Neural crest cell (in vitro differentiated cells): ENCODE data around the gene TRAM2. TPM values are rescaled to one million over a fixed set of nuclear protein-coding genes. Genes with fewer than 3 reads are reported as not detected.
A peak's percentile ranks its signal among the peaks of the same experiment; 100 is the strongest.

ENCODE experiments used
- DNase-seq: peaks from one replicate; pipeline ENCODE4 v3.0.0; 2021; ENCODE audit warnings: low read depth, mixed read lengths, low spot score
- H3K27ac Mint-ChIP-seq: one replicate; pipeline ENCODE4 v1.8.0; 2021; ENCODE audit warnings: mild to moderate bottlenecking, mixed read lengths; ENCODE audit not compliant: unreplicated experiment
- H3K27me3 Mint-ChIP-seq: 2 replicates; pipeline ENCODE4 v1.8.0; 2021; ENCODE audit warnings: low read depth, mild to moderate bottlenecking, mixed read lengths
- H3K36me3 Mint-ChIP-seq: 2 replicates; pipeline ENCODE4 v1.8.0; 2021; ENCODE audit warnings: low read depth, mild to moderate bottlenecking, mixed read lengths
- H3K4me1 Mint-ChIP-seq: 2 replicates; pipeline ENCODE4 v1.8.0; 2021; ENCODE audit warnings: mixed read lengths
- H3K4me3 Mint-ChIP-seq: one replicate; pipeline ENCODE4 v1.8.0; 2021; ENCODE audit warnings: mild to moderate bottlenecking, mixed read lengths
- H3K9me3 Mint-ChIP-seq: 2 replicates; pipeline ENCODE4 v1.8.0; 2021; ENCODE audit warnings: mixed read lengths
- total RNA-seq: library from RNA; stranded (reverse); gene quantifications from 2 replicates; pipeline ENCODE4 v1.2.1, GENCODE V29; 2021
- TF ChIP-seq, protein P1 (sequence below): fragments of 200-600 bp; sonication (generic); conservative IDR thresholded peaks from 2 replicates; pipeline ENCODE4 v1.5.0; 2021; ENCODE audit warnings: antibody characterized with exemption, mild to moderate bottlenecking

TRAM2 gene
- total RNA-seq, 1 donor from 2014 or later, result 20.2 TPM

DNA sequence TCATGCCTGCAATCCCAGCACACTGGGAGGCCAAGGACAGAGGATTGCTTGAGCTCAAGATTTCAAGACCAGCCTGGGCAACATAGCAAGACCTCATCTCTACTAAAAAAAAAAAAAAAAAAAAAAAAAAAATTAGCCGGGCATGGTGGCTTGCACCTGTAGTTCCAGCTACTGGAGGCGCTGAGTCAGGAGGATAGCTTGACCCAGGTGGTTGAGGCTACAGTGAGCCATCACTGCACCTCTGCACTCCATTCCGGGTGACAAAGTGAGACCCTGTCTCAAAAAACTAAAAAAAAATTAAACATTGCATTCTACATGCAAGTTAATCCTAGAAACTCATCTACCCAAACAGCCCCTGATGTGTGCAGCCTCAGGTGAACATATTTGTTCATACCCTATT, 7.3 kb upstream of the TRAM2 start:
- no peaks in the 10 kb centered on the region for H3K27me3 Mint-ChIP-seq
- DNase-seq, result no peak
- TF ChIP-seq, protein P1, sequence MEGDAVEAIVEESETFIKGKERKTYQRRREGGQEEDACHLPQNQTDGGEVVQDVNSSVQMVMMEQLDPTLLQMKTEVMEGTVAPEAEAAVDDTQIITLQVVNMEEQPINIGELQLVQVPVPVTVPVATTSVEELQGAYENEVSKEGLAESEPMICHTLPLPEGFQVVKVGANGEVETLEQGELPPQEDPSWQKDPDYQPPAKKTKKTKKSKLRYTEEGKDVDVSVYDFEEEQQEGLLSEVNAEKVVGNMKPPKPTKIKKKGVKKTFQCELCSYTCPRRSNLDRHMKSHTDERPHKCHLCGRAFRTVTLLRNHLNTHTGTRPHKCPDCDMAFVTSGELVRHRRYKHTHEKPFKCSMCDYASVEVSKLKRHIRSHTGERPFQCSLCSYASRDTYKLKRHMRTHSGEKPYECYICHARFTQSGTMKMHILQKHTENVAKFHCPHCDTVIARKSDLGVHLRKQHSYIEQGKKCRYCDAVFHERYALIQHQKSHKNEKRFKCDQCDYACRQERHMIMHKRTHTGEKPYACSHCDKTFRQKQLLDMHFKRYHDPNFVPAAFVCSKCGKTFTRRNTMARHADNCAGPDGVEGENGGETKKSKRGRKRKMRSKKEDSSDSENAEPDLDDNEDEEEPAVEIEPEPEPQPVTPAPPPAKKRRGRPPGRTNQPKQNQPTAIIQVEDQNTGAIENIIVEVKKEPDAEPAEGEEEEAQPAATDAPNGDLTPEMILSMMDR, result no peak
- peaks cover 7% of the 10 kb centered on the region for H3K36me3 Mint-ChIP-seq
- H3K9me3 Mint-ChIP-seq, result no peaks in the 10 kb centered on the region
- no peak overlapping the region for H3K4me3 Mint-ChIP-seq
- H3K4me1 Mint-ChIP-seq, result no peaks in the 10 kb centered on the region
- H3K27ac Mint-ChIP-seq, result no peak overlapping the region

DNA sequence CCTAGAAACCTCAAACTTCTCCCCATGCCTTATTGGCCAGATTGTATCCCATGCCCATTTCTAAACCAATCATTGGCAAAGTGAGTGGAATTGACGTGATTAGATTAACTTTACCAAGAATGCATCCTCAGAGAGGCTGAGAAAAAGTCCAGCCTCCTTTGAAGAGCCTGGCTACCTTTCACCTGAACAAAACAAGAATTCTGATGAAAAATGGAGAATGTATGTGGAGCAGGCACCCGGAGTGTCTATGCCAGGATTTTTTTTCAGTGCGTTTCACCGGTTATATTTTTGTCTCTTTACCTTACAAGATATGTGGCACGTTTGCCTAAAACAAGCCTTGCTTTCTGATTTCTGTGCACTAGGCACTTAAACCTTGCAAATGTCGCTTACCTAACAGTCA, 6.1 kb upstream of the TRAM2 start:
- DNase-seq, result no peak
- Mint-ChIP-seq H3K4me1 (peaks cover 2% of the 10 kb centered on the region), H3K27ac (no peak overlapping the region), H3K4me3 (no peak overlapping the region), H3K36me3 (peaks cover 7% of the 10 kb centered on the region), H3K9me3 (no peaks in the 10 kb centered on the region), H3K27me3 (no peaks in the 10 kb centered on the region)
- TF ChIP-seq, protein P1, result no peak

DNA sequence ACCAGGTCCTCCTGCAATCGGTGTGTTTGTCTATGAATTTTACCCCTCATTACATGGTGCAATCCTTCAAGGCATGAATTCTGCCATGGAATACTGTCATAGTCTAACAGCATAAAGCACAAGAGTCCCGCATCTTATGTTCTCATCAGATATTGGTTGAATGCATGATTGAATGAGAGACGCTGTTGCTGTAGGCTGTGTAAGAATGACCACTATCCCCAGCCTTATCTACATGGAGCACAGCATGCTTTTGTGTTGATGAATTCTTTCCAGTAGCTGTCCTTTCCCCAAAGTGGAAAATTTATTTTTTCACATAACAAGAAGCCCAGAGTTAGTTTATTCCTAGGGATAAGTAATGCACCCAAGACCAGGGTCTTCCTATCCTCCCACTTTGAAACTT, 5.6 kb upstream of the TRAM2 start:
- Mint-ChIP-seq H3K27me3 (no peaks in the 10 kb centered on the region), H3K4me3 (no peak overlapping the region), H3K27ac (no peak overlapping the region), H3K9me3 (no peaks in the 10 kb centered on the region), H3K36me3 (peaks cover 7% of the 10 kb centered on the region), H3K4me1 (peaks cover 8% of the 10 kb centered on the region)
- DNase-seq, result no peak
- TF ChIP-seq, protein P1, result no peak

DNA sequence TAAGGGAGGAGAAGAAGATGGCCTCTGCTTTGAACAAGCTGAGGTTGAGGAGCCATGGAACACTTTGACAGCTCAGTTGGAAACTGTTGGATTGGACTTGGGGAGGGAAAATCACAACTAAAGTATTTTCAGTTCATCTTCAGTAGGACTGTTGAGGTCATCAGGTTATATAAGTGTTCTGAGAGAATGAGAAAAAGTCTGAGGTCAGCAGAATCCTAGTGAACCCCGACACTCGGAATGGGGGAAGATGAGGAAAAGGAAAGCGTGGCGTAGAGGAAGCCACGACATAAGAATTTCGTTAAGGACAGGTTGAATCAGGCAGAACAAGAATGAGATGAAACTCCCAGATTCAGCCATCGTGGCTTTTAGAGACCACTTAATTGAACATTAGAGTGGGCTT, 4.0 kb upstream of the TRAM2 start:
- no peak for DNase-seq
- H3K27me3 Mint-ChIP-seq, result no peaks in the 10 kb centered on the region
- TF ChIP-seq, protein P1, result no peak
- H3K9me3 Mint-ChIP-seq, result no peaks in the 10 kb centered on the region
- H3K4me3 Mint-ChIP-seq, result no peak overlapping the region
- peaks cover 15% of the 10 kb centered on the region for H3K4me1 Mint-ChIP-seq
- H3K36me3 Mint-ChIP-seq, result peaks cover 7% of the 10 kb centered on the region
- H3K27ac Mint-ChIP-seq, result no peak overlapping the region

GRCh38 chr6:52579006-52579660, 2.3 kb upstream of the TRAM2 start:
- no peak overlapping the region for H3K27ac Mint-ChIP-seq
- no peaks in the 10 kb centered on the region for H3K9me3 Mint-ChIP-seq
- peaks cover 32% of the 10 kb centered on the region for H3K4me1 Mint-ChIP-seq
- H3K27me3 Mint-ChIP-seq, result no peaks in the 10 kb centered on the region
- peak overlapping the region; percentile 77 for H3K4me3 Mint-ChIP-seq
- TF ChIP-seq, protein P1, result no peak
- no peak for DNase-seq
- peaks cover 7% of the 10 kb centered on the region for H3K36me3 Mint-ChIP-seq
